BLaER1 treated with 17β-estradiol and CSF1 and Interleukin-3, amounts not matched to agents 10 nM and 100 nM (cell line): Measurements from ENCODE around the gene RSPO3.
"Not testable (repeated sequence)": the region's sequence is repeated elsewhere in the genome, so short reads cannot be mapped to it uniquely, and the experiment has no call there.

Experiments
- H3K27ac ChIP-seq, 11 experiments: shearing (Covaris generic); formaldehyde crosslinking; 2 replicates each; pipeline ENCODE4 v1.8.1; 2022
- H3K27me3 ChIP-seq, 11 experiments: shearing (Covaris generic); formaldehyde crosslinking; 2 replicates each; pipeline ENCODE4 v1.8.1; 2022
- H3K36me3 ChIP-seq, 11 experiments: shearing (Covaris generic); formaldehyde crosslinking; 2 replicates each; pipeline ENCODE4 v1.8.1; 2022
- H3K4me1 ChIP-seq, 10 experiments: shearing (Covaris generic); formaldehyde crosslinking; 2 replicates each; pipeline ENCODE4 v1.8.1; 2022
- H3K4me2 ChIP-seq, 11 experiments: shearing (Covaris generic); formaldehyde crosslinking; 2 replicates each; pipeline ENCODE4 v1.8.1; 2022
- H3K4me3 ChIP-seq, 10 experiments: shearing (Covaris generic); formaldehyde crosslinking; 2 replicates each; pipeline ENCODE4 v1.8.1; 2022
- H3K9ac ChIP-seq, 11 experiments: shearing (Covaris generic); formaldehyde crosslinking; 2 replicates each; pipeline ENCODE4 v1.8.1; 2022
- H3K9me3 ChIP-seq, 11 experiments: shearing (Covaris generic); formaldehyde crosslinking; replicated peaks in 1 of 11; 2 replicates each; pipeline ENCODE4 v1.8.1; 2022
- H4K20me1 ChIP-seq, 11 experiments: shearing (Covaris generic); formaldehyde crosslinking; 2 replicates each; pipeline ENCODE4 v1.8.1; 2022
- Cebpa-rat ChIP-seq, 11 experiments: shearing (Covaris generic); IDR thresholded peaks; 2 replicates each; pipeline ENCODE4 v1.8.1; 2022

Gene RSPO3

GRCh38 chr6:127083963-127084310 is 34.5 kb upstream of the RSPO3 start:
- Histone ChIP-seq H3K27me3 (no peaks in the 10 kb centered on the region), H3K4me2 (no peak overlapping the region), H3K9ac (no peak overlapping the region), H3K36me3 (no peaks in the 10 kb centered on the region), H3K9me3 (no peaks in the 10 kb centered on the region), H4K20me1 (no peaks in the 10 kb centered on the region), H3K4me3 (no peak overlapping the region), H3K4me1 (no peaks in the 10 kb centered on the region), H3K27ac (no peak overlapping the region)
- no peak for TF ChIP-seq Cebpa-rat (IDR thresholded peaks at IDR 0.05)

- H3K27ac ChIP-seq: no peak overlapping the region
- H3K36me3 ChIP-seq: no peaks in the 10 kb centered on the region
- H3K9me3 ChIP-seq: no peaks in the 10 kb centered on the region
- no peaks in the 10 kb centered on the region for H4K20me1 ChIP-seq
- TF ChIP-seq Cebpa-rat (IDR thresholded peaks at IDR 0.05): no peak
- H3K4me3 ChIP-seq: no peak overlapping the region
- no peak overlapping the region for H3K4me2 ChIP-seq
- no peaks in the 10 kb centered on the region for H3K27me3 ChIP-seq
- no peak overlapping the region for H3K9ac ChIP-seq
- no peaks in the 10 kb centered on the region for H3K4me1 ChIP-seq
Measured at GRCh38 chr6:127085181-127085580, 33.3 kb upstream of the RSPO3 start.

GRCh38 chr6:127090051-127090450 is 28.4 kb upstream of the RSPO3 start:
- H3K4me3 ChIP-seq: no peak overlapping the region
- no peaks in the 10 kb centered on the region for H3K27me3 ChIP-seq
- no peaks in the 10 kb centered on the region for H4K20me1 ChIP-seq
- no peaks in the 10 kb centered on the region for H3K9me3 ChIP-seq
- no peaks in the 10 kb centered on the region for H3K4me1 ChIP-seq
- no peak overlapping the region for H3K4me2 ChIP-seq
- no peak overlapping the region for H3K27ac ChIP-seq
- no peak overlapping the region for H3K9ac ChIP-seq
- TF ChIP-seq Cebpa-rat (IDR thresholded peaks at IDR 0.05): no peak
- no peaks in the 10 kb centered on the region for H3K36me3 ChIP-seq

- H3K4me1 ChIP-seq: no peaks in the 10 kb centered on the region
- no peaks in the 10 kb centered on the region for H3K27me3 ChIP-seq
Measured at GRCh38 chr6:127092466-127092865, 26.0 kb upstream of the RSPO3 start.

GRCh38 chr6:127094791-127095190 is 23.7 kb upstream of the RSPO3 start:
- Histone ChIP-seq H3K9me3 (no peaks in the 10 kb centered on the region), H3K4me1 (no peaks in the 10 kb centered on the region), H3K4me2 (no peak overlapping the region), H3K4me3 (no peak overlapping the region), H3K27ac (no peak overlapping the region), H3K36me3 (no peaks in the 10 kb centered on the region), H3K9ac (no peak overlapping the region), H3K27me3 (no peaks in the 10 kb centered on the region), H4K20me1 (no peaks in the 10 kb centered on the region)
- no peak for TF ChIP-seq Cebpa-rat (IDR thresholded peaks at IDR 0.05)

More at GRCh38 chr6:127092466-127092865, 26.0 kb upstream of the RSPO3 start:
- no peak overlapping the region for H3K4me3 ChIP-seq
- no peak overlapping the region for H3K9ac ChIP-seq
- H3K4me2 ChIP-seq: no peak overlapping the region
- no peak overlapping the region for H3K27ac ChIP-seq
- no peaks in the 10 kb centered on the region for H3K9me3 ChIP-seq
- H4K20me1 ChIP-seq: no peaks in the 10 kb centered on the region
- TF ChIP-seq Cebpa-rat (IDR thresholded peaks at IDR 0.05): no peak
- H3K36me3 ChIP-seq: no peaks in the 10 kb centered on the region

- H3K4me2 ChIP-seq: no peak overlapping the region
- H3K27me3 ChIP-seq: no peaks in the 10 kb centered on the region
- no peak overlapping the region for H3K27ac ChIP-seq
- H3K36me3 ChIP-seq: no peaks in the 10 kb centered on the region
- no peaks in the 10 kb centered on the region for H3K4me1 ChIP-seq
- H3K9ac ChIP-seq: no peak overlapping the region
- H3K9me3 ChIP-seq: no peaks in the 10 kb centered on the region
- no peaks in the 10 kb centered on the region for H4K20me1 ChIP-seq
- H3K4me3 ChIP-seq: no peak overlapping the region
- TF ChIP-seq Cebpa-rat (IDR thresholded peaks at IDR 0.05): no peak
Measured at GRCh38 chr6:127096167-127096566, 22.3 kb upstream of the RSPO3 start.

GRCh38 chr6:127097442-127097841 is 21.0 kb upstream of the RSPO3 start:
- not testable (repeated sequence) for H3K9ac ChIP-seq, H3K4me2 ChIP-seq, H3K27me3 ChIP-seq, H3K4me3 ChIP-seq, H3K9me3 ChIP-seq, H3K27ac ChIP-seq, H3K36me3 ChIP-seq, H4K20me1 ChIP-seq, H3K4me1 ChIP-seq

- Histone ChIP-seq H3K9ac (no peak overlapping the region), H3K9me3 (no peaks in the 10 kb centered on the region), H3K36me3 (no peaks in the 10 kb centered on the region), H4K20me1 (no peaks in the 10 kb centered on the region), H3K4me2 (no peak overlapping the region), H3K27me3 (no peaks in the 10 kb centered on the region), H3K4me3 (no peak overlapping the region), H3K4me1 (no peaks in the 10 kb centered on the region), H3K27ac (no peak overlapping the region)
- TF ChIP-seq Cebpa-rat (IDR thresholded peaks at IDR 0.05): no peak
Measured at GRCh38 chr6:127100510-127101140, 17.8 kb upstream of the RSPO3 start.

- no peak for TF ChIP-seq Cebpa-rat (IDR thresholded peaks at IDR 0.05)
- Histone ChIP-seq H3K4me3 (no peak overlapping the region), H4K20me1 (no peaks in the 10 kb centered on the region), H3K36me3 (no peaks in the 10 kb centered on the region), H3K9me3 (no peaks in the 10 kb centered on the region), H3K27me3 (no peaks in the 10 kb centered on the region), H3K9ac (no peak overlapping the region), H3K4me2 (no peak overlapping the region), H3K27ac (no peak overlapping the region), H3K4me1 (no peaks in the 10 kb centered on the region)
Measured at GRCh38 chr6:127102299-127102698, 16.2 kb upstream of the RSPO3 start.

GRCh38 chr6:127102859-127103258 is 15.6 kb upstream of the RSPO3 start:
- H3K9me3 ChIP-seq: no peaks in the 10 kb centered on the region
- H3K27me3 ChIP-seq: no peaks in the 10 kb centered on the region
- H3K4me2 ChIP-seq: no peak overlapping the region
- no peaks in the 10 kb centered on the region for H4K20me1 ChIP-seq
- no peak overlapping the region for H3K9ac ChIP-seq
- H3K4me1 ChIP-seq: peaks cover 0 to 5% (median 0%) of the 10 kb centered on the region in 10 experiments; a peak in 4 of 20 replicates
- no peaks in the 10 kb centered on the region for H3K36me3 ChIP-seq
- no peak overlapping the region for H3K4me3 ChIP-seq
- TF ChIP-seq Cebpa-rat (IDR thresholded peaks at IDR 0.05): no peak
- H3K27ac ChIP-seq: no peak overlapping the region
